GM19035 (cell line): ENCODE results near the gene TRIM17.

Source experiments
- ATAC-seq: cut with Tn5 transposase; IDR thresholded peaks from one replicate; pipeline ENCODE4 v1.9.1; 2021; ENCODE audit not compliant: unreplicated experiment

The TRIM17 gene

GRCh38 chr1:228381356-228381755 lies 35.3 kb downstream of the TRIM17 start:
- ATAC-seq: no peak

- no peak for ATAC-seq
Measured at GRCh38 chr1:228379666-228380065, 37.0 kb downstream of the TRIM17 start.

GRCh38 chr1:228378873-228379460 lies 37.7 kb downstream of the TRIM17 start:
- ATAC-seq: no peak

- no peak for ATAC-seq
Measured at GRCh38 chr1:228378090-228378872, 38.4 kb downstream of the TRIM17 start.

GRCh38 chr1:228377664-228378089 lies 39.0 kb downstream of the TRIM17 start:
- no peak for ATAC-seq

GRCh38 chr1:228376651-228377631 lies 39.7 kb downstream of the TRIM17 start:
- no peak for ATAC-seq

- ATAC-seq: no peak
Measured at GRCh38 chr1:228376262-228376628, 40.4 kb downstream of the TRIM17 start.

- ATAC-seq: no peak
Measured at GRCh38 chr1:228375578-228376261, 40.9 kb downstream of the TRIM17 start.

- ATAC-seq: no peak
Measured at GRCh38 chr1:228374711-228375577, 41.7 kb downstream of the TRIM17 start.

GRCh38 chr1:228373681-228374571 lies 42.7 kb downstream of the TRIM17 start:
- ATAC-seq: no peak

GRCh38 chr1:228373004-228373680 lies 43.5 kb downstream of the TRIM17 start:
- ATAC-seq: no peak

- ATAC-seq: no peak
Measured at GRCh38 chr1:228372183-228373003, 44.3 kb downstream of the TRIM17 start.

GRCh38 chr1:228371741-228372182 lies 44.9 kb downstream of the TRIM17 start:
- ATAC-seq: no peak

GRCh38 chr1:228370941-228371740 lies 45.5 kb downstream of the TRIM17 start:
- ATAC-seq: no peak

- ATAC-seq: no peak
Measured at GRCh38 chr1:228370439-228370940, 46.2 kb downstream of the TRIM17 start.
